ENCODE data around the gene GGACT. TPM values are rescaled to one million over a fixed set of nuclear protein-coding genes. Genes with fewer than 3 reads are reported as not detected.

Gene GGACT
- total RNA-seq, 1 donor: 9.1 TPM

- no peak overlapping the region for H3K4me3 ChIP-seq (ENCODE audit: low read depth, low read length)
- no peak for TF ChIP-seq CTCF (IDR thresholded peaks at IDR 0.05; ENCODE audit: insufficient read depth, low read length)
- no peak for DNase-seq (ENCODE audit: low read depth)
Observed at GRCh38 chr13:100561158-100561499, 27.5 kb downstream of the GGACT start.

- no peak for DNase-seq (ENCODE audit: low read depth)
- no peak for TF ChIP-seq CTCF (IDR thresholded peaks at IDR 0.05; ENCODE audit: insufficient read depth, low read length)
- H3K4me3 ChIP-seq (ENCODE audit: low read depth, low read length): no peak overlapping the region
Observed at GRCh38 chr13:100560498-100561157, 28.0 kb downstream of the GGACT start.

GRCh38 chr13:100559886-100560285, 28.7 kb downstream of the GGACT start:
- DNase-seq (ENCODE audit: low read depth): no peak
- H3K4me3 ChIP-seq (ENCODE audit: low read depth, low read length): no peak overlapping the region
- TF ChIP-seq CTCF (IDR thresholded peaks at IDR 0.05; ENCODE audit: insufficient read depth, low read length): no peak

- H3K4me3 ChIP-seq (ENCODE audit: low read depth, low read length): no peak overlapping the region
- no peak for TF ChIP-seq CTCF (IDR thresholded peaks at IDR 0.05; ENCODE audit: insufficient read depth, low read length)
- DNase-seq (ENCODE audit: low read depth): no peak
Observed at GRCh38 chr13:100552755-100553154, 35.8 kb downstream of the GGACT start.

GRCh38 chr13:100549316-100549715, 39.3 kb downstream of the GGACT start:
- TF ChIP-seq CTCF (IDR thresholded peaks at IDR 0.05; ENCODE audit: insufficient read depth, low read length): no peak
- H3K4me3 ChIP-seq (ENCODE audit: low read depth, low read length): no peak overlapping the region
- DNase-seq (ENCODE audit: low read depth): no peak

- peak; percentile 10 for DNase-seq (ENCODE audit: low read depth)
- TF ChIP-seq CTCF (IDR thresholded peaks at IDR 0.05; ENCODE audit: insufficient read depth, low read length): no peak
Observed at GRCh38 chr13:100547791-100548201, 40.8 kb downstream of the GGACT start.

More at GRCh38 chr13:100547791-100548201, 40.8 kb downstream of the GGACT start:
- H3K4me3 ChIP-seq (ENCODE audit: low read depth, low read length): no peak overlapping the region
